Measurements from ENCODE around the gene SBK1.

The SBK1 gene

GRCh38 chr16:28254158-28254557, 38.2 kb upstream of the SBK1 start:
- H4K20me1 ChIP-seq (ENCODE audit: insufficient read depth, low read length, poor library complexity, severe bottlenecking), result no peaks in the 10 kb centered on the region

GRCh38 chr16:28255838-28256237, 36.5 kb upstream of the SBK1 start:
- no peak overlapping the region for H2AFZ ChIP-seq (ENCODE audit: low read length)
- TF ChIP-seq EZH2phosphoT487 (IDR thresholded peaks at IDR 0.05; ENCODE audit: borderline replicate concordance) (no peak), CTCF (conservative IDR thresholded peaks at IDR 0.05; ENCODE audit: low read length) (no peak)
- H3K9ac ChIP-seq (ENCODE audit: low read depth, low read length, poor library complexity, severe bottlenecking), result no peak overlapping the region
- H3K4me1 ChIP-seq (ENCODE audit: insufficient read depth, low read length, poor library complexity, severe bottlenecking), result no peaks in the 10 kb centered on the region
- no peaks in the 10 kb centered on the region for H3K27me3 ChIP-seq (ENCODE audit: insufficient read depth, low read length, poor library complexity, severe bottlenecking)
- no peaks in the 10 kb centered on the region for H3K36me3 ChIP-seq (ENCODE audit: insufficient read depth, low read length)
- no peak overlapping the region for H3K4me2 ChIP-seq (ENCODE audit: low read depth, low read length, poor library complexity, severe bottlenecking)
- H4K20me1 ChIP-seq (ENCODE audit: insufficient read depth, low read length, poor library complexity, severe bottlenecking), result no peaks in the 10 kb centered on the region
- H3K79me2 ChIP-seq (ENCODE audit: insufficient read depth, low read length), result no peaks in the 10 kb centered on the region
- no peaks in the 10 kb centered on the region for H3K9me3 ChIP-seq (ENCODE audit: insufficient read depth, low read depth, low read length)
- no peak overlapping the region for H3K4me3 ChIP-seq (ENCODE audit: low read length, poor library complexity, severe bottlenecking)
- no peaks in the 10 kb centered on the region for H3F3A ChIP-seq (ENCODE audit: low read depth)
- no peaks in the 10 kb centered on the region for H3K9me2 ChIP-seq (replicated peaks; ENCODE audit: low read depth, low read length)

More at GRCh38 chr16:28254158-28254557, 38.2 kb upstream of the SBK1 start:
- TF ChIP-seq EZH2phosphoT487 (IDR thresholded peaks at IDR 0.05; ENCODE audit: borderline replicate concordance) (no peak), CTCF (conservative IDR thresholded peaks at IDR 0.05; ENCODE audit: low read length) (no peak)
- Histone ChIP-seq H3K4me2 (ENCODE audit: low read depth, low read length, poor library complexity, severe bottlenecking) (no peak overlapping the region), H3K79me2 (ENCODE audit: insufficient read depth, low read length) (no peaks in the 10 kb centered on the region), H3K27me3 (ENCODE audit: insufficient read depth, low read length, poor library complexity, severe bottlenecking) (no peaks in the 10 kb centered on the region), H3F3A (ENCODE audit: low read depth) (no peaks in the 10 kb centered on the region), H3K36me3 (ENCODE audit: insufficient read depth, low read length) (no peaks in the 10 kb centered on the region), H3K4me3 (ENCODE audit: low read length, poor library complexity, severe bottlenecking) (no peak overlapping the region), H3K9me3 (ENCODE audit: insufficient read depth, low read depth, low read length) (no peaks in the 10 kb centered on the region), H2AFZ (ENCODE audit: low read length) (no peak overlapping the region), H3K9ac (ENCODE audit: low read depth, low read length, poor library complexity, severe bottlenecking) (no peak overlapping the region), H3K9me2 (replicated peaks; ENCODE audit: low read depth, low read length) (no peaks in the 10 kb centered on the region), H3K4me1 (ENCODE audit: insufficient read depth, low read length, poor library complexity, severe bottlenecking) (no peaks in the 10 kb centered on the region)

GRCh38 chr16:28257256-28257655, 35.1 kb upstream of the SBK1 start:
- Histone ChIP-seq H4K20me1 (ENCODE audit: insufficient read depth, low read length, poor library complexity, severe bottlenecking) (no peaks in the 10 kb centered on the region), H3K9ac (ENCODE audit: low read depth, low read length, poor library complexity, severe bottlenecking) (no peak overlapping the region), H3K79me2 (ENCODE audit: insufficient read depth, low read length) (no peaks in the 10 kb centered on the region), H3K9me3 (ENCODE audit: insufficient read depth, low read depth, low read length) (no peaks in the 10 kb centered on the region), H2AFZ (ENCODE audit: low read length) (no peak overlapping the region), H3K9me2 (replicated peaks; ENCODE audit: low read depth, low read length) (no peaks in the 10 kb centered on the region), H3K4me1 (ENCODE audit: insufficient read depth, low read length, poor library complexity, severe bottlenecking) (no peaks in the 10 kb centered on the region), H3K4me2 (ENCODE audit: low read depth, low read length, poor library complexity, severe bottlenecking) (no peak overlapping the region), H3F3A (ENCODE audit: low read depth) (no peaks in the 10 kb centered on the region), H3K27me3 (ENCODE audit: insufficient read depth, low read length, poor library complexity, severe bottlenecking) (no peaks in the 10 kb centered on the region), H3K4me3 (ENCODE audit: low read length, poor library complexity, severe bottlenecking) (no peak overlapping the region), H3K36me3 (ENCODE audit: insufficient read depth, low read length) (no peaks in the 10 kb centered on the region)
- TF ChIP-seq EZH2phosphoT487 (IDR thresholded peaks at IDR 0.05; ENCODE audit: borderline replicate concordance) (no peak), CTCF (conservative IDR thresholded peaks at IDR 0.05; ENCODE audit: low read length) (no peak)
